ENCODE results near the gene PKNOX1.
"Not testable (repeated sequence)": the region's sequence is repeated elsewhere in the genome, so short reads cannot be mapped to it uniquely, and the experiment has no call there.

Gene PKNOX1

GRCh38 chr21:43021756-43022600, 47.6 kb downstream of the PKNOX1 start:
- no peak for DNase-seq

GRCh38 chr21:43023175-43023574, 48.8 kb downstream of the PKNOX1 start:
- DNase-seq, result no peak

- DNase-seq, result no peak
Observed at GRCh38 chr21:43024439-43025136, 50.2 kb downstream of the PKNOX1 start.

GRCh38 chr21:43025636-43026180, 51.3 kb downstream of the PKNOX1 start:
- DNase-seq, result no peak

- DNase-seq, result no peak
Observed at GRCh38 chr21:43027846-43028731, 53.7 kb downstream of the PKNOX1 start.

GRCh38 chr21:43029785-43030184, 55.4 kb downstream of the PKNOX1 start:
- DNase-seq, result no peak

- DNase-seq, result no peak
Observed at GRCh38 chr21:43031121-43031619, 56.8 kb downstream of the PKNOX1 start.

- DNase-seq, result no peak
Observed at GRCh38 chr21:43034101-43034500, 59.7 kb downstream of the PKNOX1 start.

- no peak for DNase-seq
Observed at GRCh38 chr21:43034826-43035225, 60.5 kb downstream of the PKNOX1 start.

- not testable (repeated sequence) for DNase-seq
Observed at GRCh38 chr21:43036889-43037288, 62.5 kb downstream of the PKNOX1 start.

GRCh38 chr21:43037918-43038658, 63.7 kb downstream of the PKNOX1 start:
- not testable (repeated sequence) for DNase-seq

GRCh38 chr21:43038659-43039044, 64.3 kb downstream of the PKNOX1 start:
- DNase-seq, result not testable (repeated sequence)

- not testable (repeated sequence) for DNase-seq
Observed at GRCh38 chr21:43042169-43042568, 67.8 kb downstream of the PKNOX1 start.

GRCh38 chr21:43043291-43043690, 68.9 kb downstream of the PKNOX1 start:
- DNase-seq, result not testable (repeated sequence)

GRCh38 chr21:43044547-43044946, 70.2 kb downstream of the PKNOX1 start:
- not testable (repeated sequence) for DNase-seq

- not testable (repeated sequence) for DNase-seq
Observed at GRCh38 chr21:43045165-43045875, 71.0 kb downstream of the PKNOX1 start.

GRCh38 chr21:43045876-43046821, 71.8 kb downstream of the PKNOX1 start:
- DNase-seq, result not testable (repeated sequence)

- DNase-seq, result not testable (repeated sequence)
Observed at GRCh38 chr21:43053112-43053511, 78.8 kb downstream of the PKNOX1 start.

- not testable (repeated sequence) for DNase-seq
Observed at GRCh38 chr21:43062955-43063664, 88.7 kb downstream of the PKNOX1 start.

All from GDM1 (cell line).